ENCODE data around the gene RFLNA.

The RFLNA gene

GRCh38 chr12:124294780-124295341 lies at the start of gene RFLNA:
Gene RFLNA, plus strand, starts transcription at chr12:124295093. Its CDS starts 337 bp downstream, at chr12:124295430.
- no peak for DNase-seq

- DNase-seq, result no peak
These were observed 47.6 kb upstream of the RFLNA start for GRCh38 chr12:124247331-124247730.

- no peak for DNase-seq
These were observed 45.7 kb upstream of the RFLNA start for GRCh38 chr12:124248941-124249825.

GRCh38 chr12:124251186-124251585 lies 43.7 kb upstream of the RFLNA start:
- DNase-seq, result no peak

- no peak for DNase-seq
These were observed 41.9 kb upstream of the RFLNA start for GRCh38 chr12:124252964-124253363.

GRCh38 chr12:124254126-124254525 lies 40.8 kb upstream of the RFLNA start:
- no peak for DNase-seq

- DNase-seq, result no peak
These were observed 35.5 kb upstream of the RFLNA start for GRCh38 chr12:124259154-124260066.

- no peak for DNase-seq
These were observed 33.0 kb upstream of the RFLNA start for GRCh38 chr12:124261885-124262284.

- DNase-seq, result no peak
These were observed 30.7 kb upstream of the RFLNA start for GRCh38 chr12:124264089-124264795.

GRCh38 chr12:124264879-124265278 lies 30.0 kb upstream of the RFLNA start:
- DNase-seq, result no peak

GRCh38 chr12:124267205-124267778 lies 27.6 kb upstream of the RFLNA start:
- DNase-seq, result no peak

GRCh38 chr12:124270671-124271070 lies 24.2 kb upstream of the RFLNA start:
- no peak for DNase-seq

GRCh38 chr12:124273630-124274029 lies 21.3 kb upstream of the RFLNA start:
- no peak for DNase-seq

- no peak for DNase-seq
These were observed 18.6 kb upstream of the RFLNA start for GRCh38 chr12:124276337-124276736.

- DNase-seq, result no peak
These were observed 17.3 kb upstream of the RFLNA start for GRCh38 chr12:124277394-124278241.

GRCh38 chr12:124278389-124279101 lies 16.3 kb upstream of the RFLNA start:
- no peak for DNase-seq

- DNase-seq, result no peak
These were observed 15.6 kb upstream of the RFLNA start for GRCh38 chr12:124279315-124279714.

GRCh38 chr12:124279846-124280360 lies 15.0 kb upstream of the RFLNA start:
- DNase-seq, result no peak

GRCh38 chr12:124281309-124281708 lies 13.6 kb upstream of the RFLNA start:
- DNase-seq, result no peak

- DNase-seq, result no peak
These were observed 12.6 kb upstream of the RFLNA start for GRCh38 chr12:124282287-124282686.
